GM18951 (cell line): Measurements from ENCODE around the gene SYT7.

ENCODE experiments used
- POLR2A ChIP-seq: IDR thresholded peaks from 4 replicates; pipeline ENCODE4 v1.6.1; 2011; ENCODE audit warnings: mild to moderate bottlenecking; ENCODE audit not compliant: insufficient read length, insufficient read depth; ENCODE audit errors: extremely low read depth
- in situ Hi-C: fragments of 300-500 bp; cut with MboI; formaldehyde crosslinking; loops from one replicate; pipeline ENCODE4 v1.12.0; 2022; ENCODE audit warnings: low sequenced_read_pairs, mixed read lengths, inconsistent platforms; ENCODE audit not compliant: unreplicated experiment

SYT7 gene

DNA sequence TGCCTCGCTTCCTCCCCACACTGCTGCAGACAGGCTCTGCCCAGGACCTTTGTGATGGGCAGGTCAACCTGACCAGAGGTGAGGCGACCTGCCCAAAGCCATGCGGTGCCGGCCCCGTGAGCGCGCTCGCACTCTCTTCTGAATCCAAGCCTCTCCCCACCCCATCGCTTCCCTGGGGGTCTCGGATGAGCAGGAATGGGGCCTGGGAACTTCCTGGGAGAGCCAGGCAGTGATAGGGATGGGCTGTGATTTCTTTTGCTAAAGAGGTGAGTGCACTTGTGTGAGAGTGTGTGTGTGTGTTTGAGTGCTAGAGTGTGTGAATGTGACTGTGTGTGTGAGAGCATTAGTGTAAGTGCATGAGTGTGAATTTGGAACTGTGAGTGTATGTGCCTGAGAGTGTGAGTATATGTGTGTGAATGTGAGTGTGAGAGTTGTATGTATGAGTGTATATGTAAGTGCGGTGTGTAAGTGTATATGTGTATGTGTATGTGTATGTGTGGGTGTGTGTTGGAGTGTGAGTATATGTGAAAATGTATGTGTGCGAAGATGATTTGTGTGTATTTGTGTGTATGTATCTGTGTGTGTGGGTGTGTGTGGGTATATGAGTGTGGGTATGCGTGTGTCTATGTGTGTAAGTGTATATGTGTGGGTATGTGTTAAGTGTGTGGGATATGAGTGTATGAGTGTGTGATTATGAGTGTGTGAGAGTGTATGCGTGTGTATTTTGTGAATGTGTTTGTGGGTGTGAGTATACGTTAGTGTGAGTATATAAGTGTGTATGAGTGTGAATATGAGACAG, 84.1 kb downstream of the SYT7 start:
- TF ChIP-seq POLR2A = no peak
- in situ Hi-C loops = no loop called here

DNA sequence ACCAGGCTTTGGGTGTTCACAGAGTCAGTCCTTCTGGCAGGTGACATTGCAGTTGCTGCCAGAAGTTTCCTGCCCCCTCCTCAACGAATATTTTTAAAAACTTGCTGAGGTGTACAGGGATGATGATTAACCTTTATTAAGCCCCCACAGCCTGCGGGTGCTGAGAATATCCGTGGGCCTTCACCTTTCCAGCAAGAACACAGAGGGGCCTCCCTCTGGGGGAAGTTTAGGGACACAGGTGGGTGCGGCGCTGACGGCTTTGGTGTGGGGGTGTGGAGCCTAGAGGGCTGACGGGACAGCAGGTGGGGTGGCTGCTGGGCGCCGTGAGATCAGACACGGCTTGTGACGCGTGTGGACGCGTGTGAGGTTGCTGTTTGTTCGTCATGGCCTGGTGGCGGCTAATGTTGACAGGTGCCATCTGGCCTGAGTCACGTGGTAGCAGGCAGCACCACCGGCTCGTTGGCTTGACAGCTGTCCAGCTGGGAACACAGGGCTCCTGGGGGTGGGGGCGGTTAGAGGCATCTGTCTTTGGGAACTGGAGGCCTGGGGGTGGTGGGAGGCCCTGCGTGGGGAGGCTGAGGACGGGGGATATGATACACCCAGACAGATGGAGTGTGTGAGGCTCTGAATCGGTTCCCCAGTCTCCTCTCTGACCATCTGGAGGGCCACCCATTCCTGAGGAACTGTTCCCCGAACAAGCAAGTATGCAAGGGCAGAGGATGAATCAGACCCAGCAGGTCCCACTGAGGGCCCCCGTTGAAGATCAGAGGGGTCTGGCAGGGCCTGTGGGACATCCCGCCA, 84.9 kb downstream of the SYT7 start:
- in situ Hi-C loops = no loop called here
- no peak for TF ChIP-seq POLR2A

DNA sequence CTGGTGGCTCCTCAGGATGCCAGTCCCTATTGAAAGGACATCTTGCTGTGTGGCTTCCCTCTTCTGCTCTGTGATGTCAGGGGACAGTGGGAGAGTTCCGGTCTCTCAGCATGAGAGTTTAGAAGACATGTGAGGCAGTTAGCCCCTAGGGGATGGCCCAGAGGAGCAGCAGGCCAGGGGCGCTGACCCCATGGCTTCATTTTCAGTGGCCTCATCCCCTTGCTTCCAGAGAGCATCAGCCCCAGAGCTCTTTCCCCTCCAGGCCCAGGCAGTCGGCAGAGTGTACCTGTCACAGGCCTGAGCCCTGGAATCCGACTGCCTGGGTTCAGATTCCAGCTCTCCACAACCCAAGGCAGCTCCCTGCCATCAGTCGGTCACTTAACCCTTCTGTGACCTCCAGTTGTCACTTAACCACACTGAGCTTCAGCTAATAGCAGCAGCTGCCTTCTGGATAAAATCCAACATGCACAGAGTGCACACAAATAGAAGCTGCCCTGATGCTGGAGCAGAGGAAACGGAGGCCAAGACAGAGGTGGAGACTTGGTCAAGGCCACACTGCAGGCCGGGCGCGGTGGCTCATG, 86.4 kb downstream of the SYT7 start:
- in situ Hi-C loops = no loop called here
- TF ChIP-seq POLR2A = no peak

DNA sequence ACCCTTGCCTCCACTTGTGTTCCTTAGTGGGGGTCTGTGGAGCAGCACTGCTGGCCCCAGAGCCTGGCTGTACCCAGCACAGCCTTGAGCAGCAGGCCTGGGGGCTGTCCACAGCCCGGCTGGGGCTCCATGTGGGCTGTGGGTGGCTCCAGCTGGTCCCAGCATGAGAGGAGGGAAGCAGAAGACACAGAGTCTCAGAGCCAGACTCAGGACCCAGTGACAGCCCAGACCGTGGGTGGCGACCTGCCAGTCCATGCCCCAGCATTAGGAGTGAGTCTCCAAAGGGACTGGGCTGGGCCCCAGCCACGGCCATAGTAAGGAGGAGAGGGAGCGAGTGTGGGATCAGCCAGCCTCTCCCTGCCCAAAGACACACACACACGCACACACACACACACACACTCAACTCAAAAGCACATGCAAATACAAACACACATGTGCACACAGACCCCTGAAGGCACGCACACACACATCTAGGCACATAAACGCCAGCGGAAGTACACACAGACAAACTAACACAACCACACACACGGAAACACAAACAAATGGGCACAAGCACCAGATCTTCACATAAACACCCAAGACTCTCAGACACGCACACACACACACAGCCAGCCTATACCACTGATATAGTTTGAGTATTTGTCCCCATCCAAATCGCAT, 89.0 kb downstream of the SYT7 start:
- TF ChIP-seq POLR2A = no peak
- in situ Hi-C loops = no loop called here

DNA sequence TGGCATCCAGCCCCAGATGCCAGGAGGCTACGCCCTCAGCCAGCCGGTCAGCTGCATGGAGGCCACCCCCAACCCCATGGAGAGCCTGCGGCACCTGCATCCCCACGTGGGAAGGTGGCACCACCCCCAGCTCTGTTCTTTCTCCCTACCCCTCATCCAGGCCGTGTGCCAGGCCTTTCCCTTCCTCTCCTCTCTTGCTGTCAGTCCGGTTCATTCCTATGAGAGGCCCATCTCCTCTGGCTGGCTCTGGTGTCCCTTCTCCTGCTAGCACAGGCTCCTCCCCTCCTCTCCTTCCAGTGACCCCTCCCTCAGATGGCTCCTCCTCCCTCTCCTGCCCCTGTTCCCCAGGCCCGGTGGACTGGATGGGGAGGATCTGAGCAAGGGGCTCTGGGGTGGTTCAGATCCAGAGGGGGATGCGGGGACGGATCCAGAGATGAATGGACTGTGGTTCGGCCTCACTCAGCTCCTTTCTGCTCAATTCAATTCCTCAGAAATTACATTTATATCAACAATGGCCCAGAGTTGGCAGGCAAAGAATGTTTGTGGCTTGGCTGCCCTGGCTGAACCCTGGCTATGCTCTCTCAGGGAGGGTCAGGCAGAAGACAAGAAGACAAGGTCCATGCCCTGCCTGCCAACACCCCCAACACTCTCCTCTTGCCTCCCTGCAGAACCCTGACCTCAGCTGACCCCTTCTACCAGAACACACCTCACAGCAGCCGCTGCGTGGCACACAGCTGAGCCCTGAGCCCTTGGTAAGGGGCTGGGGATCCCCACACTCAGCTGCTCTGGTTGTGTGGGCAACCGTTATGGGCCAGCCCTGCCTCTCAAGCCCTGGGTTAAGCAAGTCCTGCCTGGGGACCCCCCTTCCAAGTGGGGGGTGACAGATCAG, 90.8 kb downstream of the SYT7 start:
- TF ChIP-seq POLR2A = no peak
- in situ Hi-C loops = no loop called here

DNA sequence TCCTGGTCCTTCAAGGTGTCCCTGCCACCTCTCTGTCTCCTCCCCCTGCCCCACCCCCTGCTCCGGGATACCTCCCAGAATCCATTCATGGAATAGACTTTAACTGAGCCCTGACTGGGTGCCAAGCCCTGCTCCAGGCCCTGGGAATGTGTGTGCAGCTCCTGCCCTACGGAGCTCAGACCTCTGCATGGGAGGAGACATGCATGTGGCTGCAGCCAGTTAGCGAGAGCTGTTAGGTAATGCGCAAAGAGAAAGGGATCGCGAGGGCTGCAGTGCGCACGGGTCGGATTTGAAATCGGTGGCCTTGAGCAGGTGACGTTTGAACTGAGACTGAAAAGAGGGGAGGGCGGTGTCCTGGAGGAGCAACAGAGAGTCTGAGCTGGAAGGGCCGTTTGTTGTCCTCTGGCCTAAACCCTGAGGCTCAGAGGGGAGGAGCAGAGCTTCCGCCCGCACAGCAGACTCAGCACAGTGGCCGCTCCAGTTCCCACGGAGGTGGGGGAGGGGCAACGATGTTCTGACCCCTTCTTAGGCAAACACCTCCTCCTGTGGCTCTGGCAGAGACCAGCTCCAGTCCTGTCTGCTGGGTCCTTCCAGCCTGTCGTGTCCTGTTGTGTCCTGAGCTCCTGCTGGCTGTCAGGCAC, 92.1 kb downstream of the SYT7 start:
- TF ChIP-seq POLR2A = no peak
- in situ Hi-C loops = no loop called here

DNA sequence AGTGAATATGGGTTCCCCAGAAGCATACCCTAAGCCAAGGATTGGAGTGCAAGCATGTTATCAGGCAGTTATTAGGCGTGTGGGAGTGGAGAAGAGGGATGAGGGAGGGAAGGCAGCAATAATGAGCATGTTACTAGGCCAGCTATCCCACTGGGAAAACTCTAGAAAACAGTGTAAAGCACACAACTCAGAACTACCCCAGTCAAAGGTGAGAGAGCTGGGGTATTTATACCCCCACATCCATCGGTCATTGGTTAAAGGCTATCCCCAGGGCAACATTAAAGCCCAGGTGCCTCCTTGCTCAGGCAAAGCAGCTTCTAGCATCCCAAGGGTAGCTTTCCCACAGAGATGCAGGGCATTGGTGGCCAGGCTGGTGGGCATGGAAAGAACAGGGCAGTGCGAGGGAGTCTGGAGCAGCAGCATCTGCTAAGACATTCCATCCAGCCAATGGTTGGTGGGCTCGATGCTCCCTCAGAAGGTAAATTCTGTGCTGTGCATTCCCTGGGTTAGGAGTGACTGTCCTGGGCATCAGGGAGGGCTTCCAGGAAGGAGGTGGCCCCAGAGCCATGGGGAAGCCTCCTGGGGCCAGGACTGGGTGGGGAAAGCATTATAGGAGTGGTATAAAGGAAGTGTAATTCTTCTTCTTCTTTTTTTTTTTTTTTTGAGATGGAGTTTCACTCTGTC, 93.4 kb downstream of the SYT7 start:
- in situ Hi-C loops = no loop called here
- TF ChIP-seq POLR2A = no peak

DNA sequence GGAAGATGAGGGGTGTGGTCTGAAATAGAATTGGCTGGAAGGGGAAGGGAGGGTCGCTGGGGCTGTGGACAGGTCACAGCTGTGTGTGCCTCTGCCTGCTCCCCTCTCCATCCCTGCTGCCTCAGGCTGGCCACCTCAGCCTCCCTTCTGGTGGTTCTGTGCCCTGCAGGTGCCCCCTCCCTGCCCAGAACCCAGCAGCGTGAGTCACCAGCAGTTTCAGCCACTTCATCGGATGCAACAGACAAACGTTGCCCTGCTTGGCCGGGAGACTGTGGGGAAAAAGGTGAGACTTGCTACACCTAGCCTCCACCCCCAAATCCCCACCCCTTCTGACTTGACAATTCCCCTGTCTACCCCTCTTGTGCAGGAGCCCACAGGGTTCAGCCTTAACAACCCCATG, 94.1 kb downstream of the SYT7 start:
- in situ Hi-C loops = no loop called here
- no peak for TF ChIP-seq POLR2A

DNA sequence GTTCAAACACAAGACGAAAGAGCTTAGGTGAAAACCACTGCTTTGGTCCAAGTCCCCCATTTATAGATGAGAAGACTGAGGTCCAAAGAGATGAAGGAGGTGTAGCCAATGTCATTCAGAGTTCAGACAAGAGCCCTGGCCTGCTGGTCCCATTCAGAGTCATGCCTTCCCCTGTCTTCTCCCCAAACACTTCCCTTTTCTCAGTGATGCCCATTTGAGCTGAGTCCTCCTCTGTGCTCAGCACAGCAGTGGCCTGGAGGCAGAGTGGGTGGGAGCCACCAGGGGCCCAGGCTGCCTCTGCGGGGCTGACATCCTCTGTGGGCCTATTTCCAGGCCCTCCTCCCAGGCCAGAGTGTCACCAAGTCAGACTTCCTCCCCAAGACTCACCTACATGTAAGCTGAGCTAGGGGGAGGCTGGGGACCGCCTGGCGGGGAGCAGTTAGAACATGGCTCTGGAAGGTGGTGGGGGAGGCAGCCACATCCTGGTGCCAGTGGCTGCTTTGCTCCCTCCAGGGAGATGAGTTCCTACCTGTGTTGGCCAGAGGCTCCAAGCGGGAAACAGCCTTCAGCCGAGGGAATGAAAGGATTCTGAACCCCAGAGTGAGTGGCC, 94.8 kb downstream of the SYT7 start:
- in situ Hi-C loops = no loop called here

DNA sequence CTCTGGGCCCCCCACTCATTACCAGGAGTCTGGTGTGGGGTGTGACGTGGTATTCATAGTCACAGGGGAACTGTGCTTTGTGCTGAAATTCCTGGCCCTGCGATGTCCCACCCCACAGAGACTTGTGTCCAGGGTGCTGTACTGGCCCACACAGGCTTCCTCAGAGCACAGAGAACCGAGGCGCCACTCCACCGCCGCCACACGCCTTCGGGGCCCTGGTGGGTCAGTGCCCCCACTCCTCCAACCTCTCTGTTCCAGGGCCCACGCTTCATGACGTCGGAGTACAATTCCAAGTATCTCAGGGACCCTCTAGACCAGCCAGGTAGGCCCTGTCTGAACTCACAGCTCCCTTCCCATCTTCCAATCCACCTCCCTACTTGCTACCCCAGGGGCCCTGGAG, 95.8 kb downstream of the SYT7 start:
- in situ Hi-C loops = no loop called here
- no peak for TF ChIP-seq POLR2A

More for the DNA sequence above, 94.8 kb downstream of the SYT7 start:
- no peak for TF ChIP-seq POLR2A

DNA sequence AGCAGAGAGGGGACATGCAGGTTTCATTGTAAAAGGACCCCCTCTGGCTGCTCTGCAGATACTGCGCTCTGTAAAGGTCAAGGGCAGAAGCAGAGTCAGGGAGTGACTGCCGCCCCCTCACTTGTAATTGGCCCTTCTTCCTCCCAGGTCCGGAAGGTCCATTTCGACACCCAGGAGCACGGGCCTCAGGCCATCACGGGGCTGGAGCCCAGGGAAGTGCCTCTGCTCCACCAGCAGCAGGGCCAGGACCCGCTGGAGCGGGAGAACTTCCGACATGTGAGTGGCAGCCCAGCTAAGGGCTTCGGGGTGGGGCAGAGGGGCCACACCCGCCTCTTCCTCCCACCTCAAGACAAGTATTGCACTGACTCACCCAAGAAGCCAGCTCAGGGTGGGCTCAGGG, 96.3 kb downstream of the SYT7 start:
- in situ Hi-C loops = no loop called here
- TF ChIP-seq POLR2A = no peak
